ENCODE results near the gene TTC22.

The TTC22 gene

DNA sequence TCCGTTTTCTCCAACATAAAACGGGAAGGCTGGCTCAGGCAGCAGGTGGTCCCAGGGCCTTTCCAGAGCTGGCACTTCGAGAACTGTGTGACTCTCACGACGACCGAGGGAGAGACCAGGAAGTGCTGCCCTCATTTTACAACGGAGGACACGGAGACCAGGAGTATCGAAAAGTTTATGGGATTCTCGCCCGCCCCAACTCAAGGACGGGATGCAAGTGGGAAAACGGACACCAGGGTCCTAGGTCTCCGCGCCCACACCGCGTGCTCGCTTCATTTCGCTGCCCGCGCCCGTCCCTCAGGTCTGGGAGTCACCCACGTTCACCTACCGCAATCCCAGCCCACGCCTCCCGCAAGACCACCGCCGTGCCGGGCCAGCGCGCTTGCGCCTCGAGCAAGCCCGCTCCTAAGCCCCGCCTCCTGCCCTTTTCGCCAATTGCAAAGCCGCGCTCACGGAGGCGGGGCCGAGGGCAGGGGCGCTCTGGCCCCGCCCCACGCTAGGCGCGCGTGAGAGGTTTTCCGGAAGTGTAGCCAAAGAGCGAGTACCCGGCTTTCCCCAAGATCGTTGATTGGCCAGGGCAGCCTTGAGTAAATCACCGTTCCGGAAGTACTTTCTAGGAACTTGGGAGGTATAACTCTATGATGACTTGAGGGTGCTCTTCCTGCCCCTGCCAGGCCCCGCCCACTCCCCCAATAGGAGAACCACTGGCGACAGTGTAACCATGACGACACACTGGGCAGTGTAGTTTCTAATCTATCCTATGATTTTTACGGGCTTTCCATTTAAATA is 36.8 kb downstream of the TTC22 start, which contains the start of gene PARS2:
Gene PARS2, minus strand, starts transcription at position 391 of the 789 bp plus-strand sequence. CDS start 5,362 bp downstream, outside the sequence.
- TF ChIP-seq FOXP2 (optimal IDR thresholded peaks at IDR 0.05; ENCODE audit: borderline replicate concordance, extremely low read depth, extremely low read length, insufficient read depth) (peak; percentile 46), POLR2AphosphoS5 (IDR thresholded peaks at IDR 0.05; ENCODE audit: low read depth, low read length) (peak; percentile 78), SIN3A (IDR thresholded peaks at IDR 0.05; ENCODE audit: borderline replicate concordance, insufficient read depth, low read length) (0 out of 2 replicates have a peak, but pooled peaks have one; percentile 58), TAF1 (IDR thresholded peaks at IDR 0.05; ENCODE audit: borderline replicate concordance, insufficient read depth, low read length) (peak; percentile 47; the same call in 1 of the 2 replicates)
- TF ChIP-seq, protein P1, sequence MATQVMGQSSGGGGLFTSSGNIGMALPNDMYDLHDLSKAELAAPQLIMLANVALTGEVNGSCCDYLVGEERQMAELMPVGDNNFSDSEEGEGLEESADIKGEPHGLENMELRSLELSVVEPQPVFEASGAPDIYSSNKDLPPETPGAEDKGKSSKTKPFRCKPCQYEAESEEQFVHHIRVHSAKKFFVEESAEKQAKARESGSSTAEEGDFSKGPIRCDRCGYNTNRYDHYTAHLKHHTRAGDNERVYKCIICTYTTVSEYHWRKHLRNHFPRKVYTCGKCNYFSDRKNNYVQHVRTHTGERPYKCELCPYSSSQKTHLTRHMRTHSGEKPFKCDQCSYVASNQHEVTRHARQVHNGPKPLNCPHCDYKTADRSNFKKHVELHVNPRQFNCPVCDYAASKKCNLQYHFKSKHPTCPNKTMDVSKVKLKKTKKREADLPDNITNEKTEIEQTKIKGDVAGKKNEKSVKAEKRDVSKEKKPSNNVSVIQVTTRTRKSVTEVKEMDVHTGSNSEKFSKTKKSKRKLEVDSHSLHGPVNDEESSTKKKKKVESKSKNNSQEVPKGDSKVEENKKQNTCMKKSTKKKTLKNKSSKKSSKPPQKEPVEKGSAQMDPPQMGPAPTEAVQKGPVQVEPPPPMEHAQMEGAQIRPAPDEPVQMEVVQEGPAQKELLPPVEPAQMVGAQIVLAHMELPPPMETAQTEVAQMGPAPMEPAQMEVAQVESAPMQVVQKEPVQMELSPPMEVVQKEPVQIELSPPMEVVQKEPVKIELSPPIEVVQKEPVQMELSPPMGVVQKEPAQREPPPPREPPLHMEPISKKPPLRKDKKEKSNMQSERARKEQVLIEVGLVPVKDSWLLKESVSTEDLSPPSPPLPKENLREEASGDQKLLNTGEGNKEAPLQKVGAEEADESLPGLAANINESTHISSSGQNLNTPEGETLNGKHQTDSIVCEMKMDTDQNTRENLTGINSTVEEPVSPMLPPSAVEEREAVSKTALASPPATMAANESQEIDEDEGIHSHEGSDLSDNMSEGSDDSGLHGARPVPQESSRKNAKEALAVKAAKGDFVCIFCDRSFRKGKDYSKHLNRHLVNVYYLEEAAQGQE (IDR thresholded peaks at IDR 0.05; ENCODE audit: insufficient read depth in 1 of 2, low read depth in 2 of 2, low read length in 2 of 2) = 0 out of 4 replicates have a peak, but pooled peaks of 1 of the 2 experiments have one; percentile 15

DNA sequence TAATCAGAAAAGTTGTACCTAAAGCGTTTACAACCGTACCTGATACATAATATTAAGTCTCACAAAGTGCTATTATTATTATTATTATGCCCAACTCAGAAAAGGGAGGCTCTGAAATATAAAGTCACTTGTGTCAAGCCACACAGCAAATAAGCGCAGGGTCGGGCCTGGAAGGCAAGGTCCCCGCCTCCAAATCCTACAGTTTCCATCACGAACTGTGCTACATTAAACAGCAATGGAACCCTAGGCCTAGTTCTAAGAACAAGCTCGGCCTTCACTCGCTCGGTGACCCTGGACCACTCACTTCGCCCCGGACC is 37.3 kb downstream of the TTC22 start:
- no peak for TF ChIP-seq TAF1 (IDR thresholded peaks at IDR 0.05; ENCODE audit: borderline replicate concordance, insufficient read depth, low read length)
- TF ChIP-seq, protein P1 (IDR thresholded peaks at IDR 0.05; ENCODE audit: insufficient read depth in 1 of 2, low read depth in 2 of 2, low read length in 2 of 2) = no peak
- TF ChIP-seq POLR2AphosphoS5 (IDR thresholded peaks at IDR 0.05; ENCODE audit: low read depth, low read length) = no peak
- TF ChIP-seq FOXP2 (optimal IDR thresholded peaks at IDR 0.05; ENCODE audit: borderline replicate concordance, extremely low read depth, extremely low read length, insufficient read depth) = no peak
- no peak for TF ChIP-seq SIN3A (IDR thresholded peaks at IDR 0.05; ENCODE audit: borderline replicate concordance, insufficient read depth, low read length)

DNA sequence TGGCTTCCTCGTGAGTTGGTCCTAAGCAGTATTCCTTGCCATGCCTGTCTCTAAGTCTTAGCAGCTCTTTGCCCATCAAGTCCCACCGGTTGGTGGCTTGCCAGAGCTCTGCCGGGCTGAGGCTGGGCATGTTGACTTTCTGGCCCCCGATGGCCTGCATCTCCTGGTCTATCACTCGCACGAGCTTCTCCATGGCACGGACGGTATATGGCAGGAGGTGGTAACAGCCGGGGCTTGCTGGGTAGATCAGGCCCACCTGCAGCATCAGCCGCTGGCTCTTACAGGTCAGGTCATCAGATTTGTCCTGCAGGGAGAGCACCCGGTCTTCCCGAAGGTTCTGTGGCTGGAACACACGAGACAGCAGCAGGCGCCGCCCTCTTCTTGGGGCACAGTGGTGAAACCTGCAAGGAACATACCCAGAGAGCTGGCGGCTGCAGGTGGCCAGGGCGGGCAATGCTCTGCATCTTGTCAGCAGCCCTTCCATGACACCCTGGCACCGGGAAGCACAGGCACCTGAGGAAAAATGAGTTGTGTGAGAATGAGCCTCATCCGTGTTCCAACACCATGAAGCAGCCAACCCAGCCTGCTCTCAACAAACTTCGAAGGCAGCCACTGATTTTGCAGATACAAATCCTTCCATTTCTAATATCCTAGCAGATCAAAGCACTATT is 42.3 kb downstream of the TTC22 start:
- TF ChIP-seq POLR2AphosphoS5 (IDR thresholded peaks at IDR 0.05; ENCODE audit: low read depth, low read length) = no peak

DNA sequence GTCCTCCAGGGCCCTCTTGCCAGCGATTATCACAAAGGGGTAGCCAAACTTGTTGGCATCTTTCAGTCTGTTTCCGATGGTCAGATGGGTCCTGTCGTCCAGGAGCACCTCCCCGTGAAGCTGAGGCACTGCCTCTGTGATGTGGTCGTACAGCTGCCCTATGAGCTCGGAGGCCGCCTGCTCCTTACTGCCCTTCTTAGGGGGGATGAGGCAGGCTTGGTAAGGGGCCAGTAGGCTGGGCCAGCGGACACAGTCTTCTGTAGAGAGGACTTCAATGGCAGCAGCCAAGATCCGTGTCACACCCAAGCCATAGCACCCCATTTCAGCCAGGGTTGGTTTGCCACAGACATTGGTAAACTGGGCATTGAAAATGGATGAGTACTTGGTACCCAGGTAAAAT is 43.3 kb downstream of the TTC22 start:
- TF ChIP-seq TAF1 (IDR thresholded peaks at IDR 0.05; ENCODE audit: borderline replicate concordance, insufficient read depth, low read length) (no peak), POLR2AphosphoS5 (IDR thresholded peaks at IDR 0.05; ENCODE audit: low read depth, low read length) (no peak), SIN3A (IDR thresholded peaks at IDR 0.05; ENCODE audit: borderline replicate concordance, insufficient read depth, low read length) (no peak), FOXP2 (optimal IDR thresholded peaks at IDR 0.05; ENCODE audit: borderline replicate concordance, extremely low read depth, extremely low read length, insufficient read depth) (no peak)
- TF ChIP-seq, protein P1 (IDR thresholded peaks at IDR 0.05; ENCODE audit: insufficient read depth in 1 of 2, low read depth in 2 of 2, low read length in 2 of 2) = no peak

DNA sequence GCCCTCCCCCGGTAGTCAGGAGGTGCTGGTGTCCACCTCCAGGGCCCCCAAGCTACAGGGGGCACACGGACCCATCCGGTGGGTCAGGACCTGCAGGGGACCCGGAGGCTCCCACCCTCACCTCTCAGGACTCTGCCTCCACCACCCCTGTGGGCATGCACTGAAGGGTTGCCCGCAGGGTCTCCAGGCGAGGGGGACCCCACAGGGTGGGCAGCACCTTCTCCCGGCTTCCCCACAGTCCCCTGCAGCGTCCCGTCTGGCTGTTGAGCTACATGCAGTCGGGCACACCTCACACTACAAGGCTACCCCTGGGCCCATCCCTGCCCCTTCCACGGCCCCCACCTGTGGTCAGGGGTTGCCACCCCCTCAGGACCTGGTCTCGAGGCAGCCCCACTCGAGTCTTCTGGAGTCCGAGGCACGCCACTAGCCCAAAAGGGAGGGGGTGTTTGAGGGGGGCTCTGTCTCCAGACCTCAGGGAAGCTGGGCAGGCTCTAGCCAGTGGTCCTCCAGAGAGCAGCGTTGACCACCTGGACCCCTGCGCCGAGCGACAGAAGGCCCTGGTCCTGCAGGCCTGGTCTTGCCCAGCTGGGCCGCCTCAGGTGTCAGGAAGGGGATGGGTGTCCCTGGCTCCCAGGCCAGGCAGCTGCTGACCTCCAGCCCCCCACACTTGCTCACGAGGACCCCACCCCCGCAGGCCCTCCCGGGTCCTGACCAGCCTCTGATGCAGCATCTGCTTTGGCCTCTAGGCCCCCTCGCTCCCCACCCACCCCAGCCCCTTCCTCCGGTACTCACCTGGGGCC is 46.4 kb downstream of the TTC22 start:
- no peak for TF ChIP-seq SIN3A (IDR thresholded peaks at IDR 0.05; ENCODE audit: borderline replicate concordance, insufficient read depth, low read length)
- no peak for TF ChIP-seq FOXP2 (optimal IDR thresholded peaks at IDR 0.05; ENCODE audit: borderline replicate concordance, extremely low read depth, extremely low read length, insufficient read depth)
- TF ChIP-seq TAF1 (IDR thresholded peaks at IDR 0.05; ENCODE audit: borderline replicate concordance, insufficient read depth, low read length) = no peak
- no peak for TF ChIP-seq POLR2AphosphoS5 (IDR thresholded peaks at IDR 0.05; ENCODE audit: low read depth, low read length)
- TF ChIP-seq, protein P1 (IDR thresholded peaks at IDR 0.05; ENCODE audit: insufficient read depth in 1 of 2, low read depth in 2 of 2, low read length in 2 of 2) = no peak
